Endodermal cell (in vitro differentiated cells): ENCODE data around the gene CDK2AP2. TPM values are rescaled to one million over a fixed set of nuclear protein-coding genes. Genes with fewer than 3 reads are reported as not detected.

Source experiments
- DNase-seq: peaks from one replicate; pipeline ENCODE4 v3.0.0-alpha.2; 2017
- H3K27ac ChIP-seq: 2 replicates; pipeline ENCODE4 v1.5.1; 2013; ENCODE audit warnings: mild to moderate bottlenecking, low read depth, low read length, moderate library complexity
- H3K27me3 ChIP-seq: 2 replicates; pipeline ENCODE4 v1.6.1; 2013; ENCODE audit warnings: mild to moderate bottlenecking, low read length, moderate library complexity; ENCODE audit not compliant: insufficient read depth, control insufficient read depth, poor library complexity, severe bottlenecking
- H3K36me3 ChIP-seq: 2 replicates; pipeline ENCODE4 v1.7.0; 2013; ENCODE audit warnings: mild to moderate bottlenecking, low read length, moderate library complexity; ENCODE audit not compliant: control insufficient read depth, insufficient read depth
- H3K4me1 ChIP-seq: one replicate; pipeline ENCODE4 v1.7.0; 2013; ENCODE audit warnings: low read length; ENCODE audit not compliant: control insufficient read depth, insufficient read depth
- H3K4me3 ChIP-seq: 2 replicates; pipeline ENCODE4 v1.5.1; 2013; ENCODE audit warnings: mild to moderate bottlenecking, low read length, moderate library complexity
- H3K9ac ChIP-seq: 2 replicates; pipeline ENCODE4 v1.6.1; 2013; ENCODE audit warnings: mild to moderate bottlenecking, low read length, moderate library complexity; ENCODE audit not compliant: poor library complexity, severe bottlenecking; ENCODE audit errors: extremely low read depth
- H3K9me3 ChIP-seq: 2 replicates; pipeline ENCODE4 v1.6.1; 2013; ENCODE audit warnings: mild to moderate bottlenecking, low read length, moderate library complexity; ENCODE audit not compliant: control insufficient read depth
- H3K27ac Mint-ChIP-seq: 2 replicates; pipeline ENCODE4 v1.8.0; 2020; ENCODE audit warnings: mixed read lengths
- H3K27me3 Mint-ChIP-seq: 2 replicates; pipeline ENCODE4 v1.8.0; 2021; ENCODE audit warnings: mild to moderate bottlenecking, mixed read lengths; ENCODE audit not compliant: insufficient read depth
- H3K36me3 Mint-ChIP-seq: 2 replicates; pipeline ENCODE4 v1.8.0; 2020; ENCODE audit warnings: low read depth, mixed read lengths
- H3K4me1 Mint-ChIP-seq: 2 replicates; pipeline ENCODE4 v1.8.0; 2020; ENCODE audit warnings: mixed read lengths
- H3K4me3 Mint-ChIP-seq: 2 replicates; pipeline ENCODE4 v1.8.0; 2020; ENCODE audit warnings: mild to moderate bottlenecking, moderate library complexity, mixed read lengths
- H3K9me3 Mint-ChIP-seq: 2 replicates; pipeline ENCODE4 v1.8.0; 2020; ENCODE audit warnings: mild to moderate bottlenecking, mixed read lengths
- CTCF ChIP-seq: fragments of 200-600 bp; sonication (generic); conservative IDR thresholded peaks from 2 replicates; pipeline ENCODE4 v1.5.0; 2021; ENCODE audit warnings: antibody characterized with exemption, mild to moderate bottlenecking
- WGBS, 2 experiments: methylation state at CpG; one replicate each; pipeline versions ENCODE4 v1.1.5 to v1.1.7; 2013; ENCODE audit warnings: missing lambda C conversion rate in 2 of 2, mixed read lengths in 1 of 2; ENCODE audit not compliant: insufficient coverage in 1 of 2, insufficient read length in 1 of 2; 5-methylcytosine and 5-hydroxymethylcytosine counted together
- total RNA-seq, 2 donors: library from RNA; stranded (reverse); fragmentation: NEBNext Ultra II Directional in 1 of 2; extraction: Animal tissue kit (Norgen Biotek cat#: 25700) in 1 of 2; gene quantifications; 2 replicates in 1 of 2; 3 replicates in 1 of 2; pipeline ENCODE4 v1.2.1, GENCODE V29; 2021

Gene CDK2AP2
- total RNA-seq, 2 donors from 2014 or later, result 30.6 to 47.6 TPM

- Histone ChIP-seq H3K9me3 (no peaks in the 10 kb centered on the region), H3K27ac (no peak overlapping the region), H3K36me3 (peaks cover 27% of the 10 kb centered on the region), H3K9ac (no peak overlapping the region), H3K4me3 (no peak overlapping the region), H3K4me1 (no peaks in the 10 kb centered on the region), H3K27me3 (no peaks in the 10 kb centered on the region)
- Mint-ChIP-seq H3K9me3 (no peaks in the 10 kb centered on the region), H3K4me3 (no peak overlapping the region), H3K4me1 (peaks cover 3% of the 10 kb centered on the region), H3K36me3 (peaks cover 28% of the 10 kb centered on the region), H3K27me3 (peaks cover 4% of the 10 kb centered on the region), H3K27ac (no peak overlapping the region)
- TF ChIP-seq CTCF, result no peak
- WGBS, 2 experiments, result 95 to 100% methylated on average over 14 to 26 of the region's 26 CpGs
- DNase-seq, result no peak
Observed at GRCh38 chr11:67499808-67500483, 8.0 kb downstream of the CDK2AP2 start.

GRCh38 chr11:67498544-67498972 is 9.4 kb downstream of the CDK2AP2 start:
- 89 to 90% methylated on average over 14 to 21 of the region's 21 CpGs for WGBS, 2 experiments
- no peaks in the 10 kb centered on the region for H3K9me3 Mint-ChIP-seq
- no peaks in the 10 kb centered on the region for H3K4me1 ChIP-seq
- H3K36me3 Mint-ChIP-seq, result peaks cover 28% of the 10 kb centered on the region
- no peak overlapping the region for H3K27ac Mint-ChIP-seq
- DNase-seq, result no peak
- no peak overlapping the region for H3K4me3 Mint-ChIP-seq
- H3K27me3 Mint-ChIP-seq, result peaks cover 2% of the 10 kb centered on the region
- no peak overlapping the region for H3K27ac ChIP-seq
- no peak for TF ChIP-seq CTCF
- H3K27me3 ChIP-seq, result no peaks in the 10 kb centered on the region
- no peak overlapping the region for H3K9ac ChIP-seq
- peaks cover under 1% of the 10 kb centered on the region for H3K4me1 Mint-ChIP-seq
- H3K9me3 ChIP-seq, result no peaks in the 10 kb centered on the region
- peaks cover 27% of the 10 kb centered on the region for H3K36me3 ChIP-seq
- no peak overlapping the region for H3K4me3 ChIP-seq

- Mint-ChIP-seq H3K4me1 (no peaks in the 10 kb centered on the region), H3K36me3 (peaks cover 32% of the 10 kb centered on the region), H3K27ac (no peak overlapping the region), H3K4me3 (no peak overlapping the region), H3K27me3 (no peaks in the 10 kb centered on the region), H3K9me3 (no peaks in the 10 kb centered on the region)
- H3K27me3 ChIP-seq, result no peaks in the 10 kb centered on the region
- TF ChIP-seq CTCF, result no peak
- no peaks in the 10 kb centered on the region for H3K4me1 ChIP-seq
- no peak overlapping the region for H3K9ac ChIP-seq
- peaks cover 23% of the 10 kb centered on the region for H3K36me3 ChIP-seq
- WGBS, 2 experiments, result 94 to 96% methylated on average over 3 to 21 of the region's 21 CpGs
- no peaks in the 10 kb centered on the region for H3K9me3 ChIP-seq
- DNase-seq, result no peak
- no peak overlapping the region for H3K4me3 ChIP-seq
- no peak overlapping the region for H3K27ac ChIP-seq
Observed at GRCh38 chr11:67497656-67498291, 10.2 kb downstream of the CDK2AP2 start.
